Prostate gland (tissue), 2 donors: ENCODE measurements around the gene NGB.

Source experiments
- CTCF ChIP-seq, 4 experiments: fragments of 200-600 bp in 2 of 4; fragments of 450-650 bp in 2 of 4; sonication (generic) in 2 of 4; IDR thresholded peaks; 1 replicate in 3 of 4; 2 replicates in 1 of 4; pipeline ENCODE4 v1.5.1; 2016 to 2019; ENCODE audit warnings: antibody characterized with exemption in 4 of 4, mild to moderate bottlenecking in 2 of 4, moderate library complexity in 2 of 4
- POLR2A ChIP-seq: fragments of 450-650 bp; IDR thresholded peaks from one replicate; pipeline ENCODE4 v1.6.1; 2016; ENCODE audit warnings: antibody characterized with exemption, mild to moderate bottlenecking

- TF ChIP-seq CTCF (IDR thresholded peaks at IDR 0.05): no peak
- TF ChIP-seq POLR2A: no peak
Measured at GRCh38 chr14:77220246-77221017, 50.6 kb downstream of the NGB start.
